Endothelial cell of umbilical vein (primary cell): ENCODE measurements around the gene CCDC85A. TPM values are rescaled to one million over a fixed set of nuclear protein-coding genes. Genes with fewer than 3 reads are reported as not detected.
A peak's percentile ranks its signal among the peaks of the same experiment; 100 is the strongest.

Source experiments
- BruUV-seq: library from RNA; stranded (reverse); fragments of 400-500 nt; replicated peaks from 2 replicates; lab custom pipeline; 2021; lab: Mats Ljungman, UMichigan
- CTCF ChIA-PET: fragments of 300-600, 350-600 bp; sonication (Branson Sonifier 250); formaldehyde crosslinking; loops from one replicate; lab custom pipeline; 2021; ENCODE audit warnings: antibody characterized with exemption, inconsistent platforms; lab: Charles Lee
- POLR2A ChIA-PET: fragments of 300-600, 350-600 bp; sonication (Branson Sonifier 250); formaldehyde crosslinking; loops from one replicate; lab custom pipeline; 2021; ENCODE audit warnings: antibody characterized with exemption, inconsistent platforms; lab: Charles Lee
- DNase-seq: peaks from one replicate; pipeline ENCODE4 v3.0.0-alpha.2; 2011; ENCODE audit warnings: low read depth, low spot score
- FAIRE-seq: peaks from 2 replicates; lab custom pipeline; 2011; peaks lifted over from hg19 to GRCh38; lab: Jason Lieb, UNC
- H2AFZ ChIP-seq: 2 replicates; pipeline ENCODE4 v1.6.0; 2012; ENCODE audit warnings: low read depth, low read length, control low read depth, inconsistent platforms
- H3K27ac ChIP-seq: 2 replicates; pipeline ENCODE4 v1.5.1; 2011; ENCODE audit warnings: low read depth, mild to moderate bottlenecking, control low read depth, low read length, moderate library complexity; ENCODE audit not compliant: insufficient read depth
- H3K27me3 ChIP-seq, 2 experiments: 2 replicates each; pipeline versions ENCODE4 v1.6.0 to v1.6.1; 2011; ENCODE audit warnings: low read length in 2 of 2, mixed read lengths in 1 of 2; ENCODE audit not compliant: control insufficient read depth in 2 of 2, insufficient read depth in 2 of 2
- H3K36me3 ChIP-seq, 2 experiments: 2 replicates in 1 of 2; 3 replicates in 1 of 2; pipeline ENCODE4 v1.5.1; 2011; ENCODE audit warnings: low read length in 2 of 2, mild to moderate bottlenecking in 1 of 2, moderate library complexity in 1 of 2; ENCODE audit not compliant: control insufficient read depth in 2 of 2, insufficient read depth in 2 of 2; ENCODE audit errors: extremely low read depth in 1 of 2
- H3K4me1 ChIP-seq: 3 replicates; pipeline ENCODE4 v1.5.1; 2011; ENCODE audit warnings: mild to moderate bottlenecking, low read length; ENCODE audit not compliant: control insufficient read depth, insufficient read depth; ENCODE audit errors: extremely low read depth
- H3K4me2 ChIP-seq: 2 replicates; pipeline ENCODE4 v1.6.1; 2011; ENCODE audit warnings: low read length, control low read depth, mixed read lengths; ENCODE audit not compliant: insufficient read depth
- H3K4me3 ChIP-seq, 3 experiments: fragments of 200-600 bp in 1 of 3; sonication (generic), shearing (Covaris generic) in 1 of 3; replicated peaks in 1 of 3; 2 replicates each; pipeline ENCODE4 v1.5.1; 2011 to 2016; ENCODE audit warnings: control low read depth in 3 of 3, low read length in 3 of 3, mild to moderate bottlenecking in 2 of 3, inconsistent platforms in 1 of 3, low read depth in 1 of 3, moderate library complexity in 1 of 3; ENCODE audit not compliant: insufficient read depth in 1 of 3
- H3K79me2 ChIP-seq: 2 replicates; pipeline ENCODE4 v1.6.0; 2012; ENCODE audit warnings: low read length, inconsistent platforms; ENCODE audit not compliant: control insufficient read depth, insufficient read depth
- H3K9ac ChIP-seq: replicated peaks from 2 replicates; pipeline ENCODE3; 2011; ENCODE audit warnings: low read length, control low read depth; ENCODE audit not compliant: insufficient read depth; ENCODE audit errors: extremely low read depth
- H3K9me1 ChIP-seq: replicated peaks from 3 replicates; pipeline ENCODE4 v1.6.0; 2011; ENCODE audit warnings: mild to moderate bottlenecking, low read length; ENCODE audit not compliant: control insufficient read depth, insufficient read depth; ENCODE audit errors: extremely low read depth
- H3K9me3 ChIP-seq: replicated peaks from 2 replicates; pipeline ENCODE4 v1.5.1; 2012; ENCODE audit warnings: low read length, inconsistent platforms; ENCODE audit not compliant: control insufficient read depth, insufficient read depth
- H4K20me1 ChIP-seq: replicated peaks from 2 replicates; pipeline ENCODE3; 2011; ENCODE audit warnings: mild to moderate bottlenecking, low read length; ENCODE audit not compliant: control insufficient read depth, insufficient read depth; ENCODE audit errors: extremely low read depth
- EZH2 ChIP-seq: IDR thresholded peaks from 2 replicates; pipeline ENCODE4 v1.6.1; 2012; ENCODE audit warnings: borderline replicate concordance, low read depth, mild to moderate bottlenecking, moderate library complexity, low read length, inconsistent platforms; ENCODE audit not compliant: severe bottlenecking
- FOS ChIP-seq: IDR thresholded peaks from 2 replicates; pipeline ENCODE4 v1.6.1; 2011; ENCODE audit warnings: mild to moderate bottlenecking, low read length, moderate library complexity, borderline replicate concordance; ENCODE audit not compliant: insufficient read depth
- GATA2 ChIP-seq: IDR thresholded peaks from 2 replicates; pipeline ENCODE4 v1.7.0; 2011; ENCODE audit warnings: low read depth, mild to moderate bottlenecking, moderate library complexity, mixed read lengths, low read length; ENCODE audit not compliant: insufficient read length, insufficient read depth
- JUN ChIP-seq: IDR thresholded peaks from 2 replicates; pipeline ENCODE4 v1.6.1; 2011; ENCODE audit warnings: borderline replicate concordance, low read depth; ENCODE audit not compliant: insufficient read length, insufficient read depth
- MYC ChIP-seq: IDR thresholded peaks from one replicate; pipeline ENCODE4 v1.6.1; 2011; ENCODE audit warnings: mild to moderate bottlenecking, low read depth, low read length
- POLR2A ChIP-seq: IDR thresholded peaks from 2 replicates; pipeline ENCODE4 v1.6.1; 2012; ENCODE audit warnings: low read depth, mild to moderate bottlenecking, control low read depth, low read length
- POLR2AphosphoS5 ChIP-seq: IDR thresholded peaks from 2 replicates; pipeline ENCODE4 v1.6.1; 2012; ENCODE audit warnings: low read depth, mild to moderate bottlenecking, control low read depth, low read length, moderate library complexity; ENCODE audit not compliant: insufficient read depth
- dilution Hi-C: fragments of 300-500 bp; cut with MboI; formaldehyde crosslinking; loops from one replicate; pipeline ENCODE4 v1.15.0; 2019; ENCODE audit warnings: low sequenced_read_pairs; ENCODE audit not compliant: extremely low pct_ligation_motif_present
- intact Hi-C: fragments of 100-400 bp; cut with micrococcal nuclease; formaldehyde crosslinking; loops from one replicate; pipeline ENCODE4 v1.10.0; 2022
- polyA plus RNA-seq, 4 experiments: library from polyadenylated mRNA; depleted of rRNA in 3 of 4; stranded (reverse) in 3 of 4; unstranded in 1 of 4; fragments of >200 nt; gene quantifications; 2 replicates each; pipeline versions ENCODE4 v1.2.1 to v1.2.3, GENCODE V29; 2011 to 2012; ENCODE audit warnings: missing spikeins in 1 of 4
- total RNA-seq: library from RNA; stranded (reverse); gene quantifications from 2 replicates; pipeline ENCODE4 v1.2.3, GENCODE V29; 2021
- TF ChIP-seq, protein P1 (sequence below): IDR thresholded peaks from 2 replicates; pipeline ENCODE4 v1.6.1; 2011; ENCODE audit not compliant: insufficient read depth, insufficient read length
- TF ChIP-seq, protein P2 (sequence below), 2 donors: IDR thresholded peaks; 1 replicate in 1 of 2; 2 replicates in 1 of 2; pipeline ENCODE4 v1.5.1; 2011; ENCODE audit warnings: low read length in 2 of 2, mild to moderate bottlenecking in 2 of 2, moderate library complexity in 2 of 2, control low read depth in 1 of 2, inconsistent platforms in 1 of 2, low read depth in 1 of 2; ENCODE audit not compliant: insufficient read depth in 1 of 2; ENCODE audit errors: extremely low read depth in 1 of 2

Gene CCDC85A
- total and polyA plus RNA-seq, 2 donors (not counting 3 experiments of a cell fraction or from before 2014, with no cell fraction given): 5.1 to 10.4 TPM

- BruUV-seq: TSS peak; percentile 78
- intact Hi-C loops: loop anchor here (2.0 to 10.0 kb wide), 6 partner anchors 102 to 1190 kb away; no protein-coding TSS in a partner anchor
- H3K27ac ChIP-seq: peak overlapping the region; percentile 77
- H4K20me1 ChIP-seq: no peaks in the 10 kb centered on the region
- dilution Hi-C loops: no loop called here
- peak overlapping the region; percentile 71 for H3K9ac ChIP-seq
- H3K4me2 ChIP-seq: peak overlapping the region; percentile 67
- H3K9me1 ChIP-seq: no peaks in the 10 kb centered on the region
- H3K36me3 ChIP-seq: no peaks in the 10 kb centered on the region
- peak overlapping the region; percentile 63 for H2AFZ ChIP-seq
- peaks cover 16% of the 10 kb centered on the region for H3K4me1 ChIP-seq
- peak overlapping the region; percentile 50 to 92 (median 84) for H3K4me3 ChIP-seq
- peaks cover 13% of the 10 kb centered on the region for H3K79me2 ChIP-seq
- no peak for DNase-seq
- POLR2A ChIA-PET: interaction anchor here (0.9 kb wide), 1 partner anchor 51 kb away, joined by 3 read pairs; no protein-coding TSS in a partner anchor
- CTCF ChIA-PET: interaction anchor here (0.6 to 4.8 kb wide), 5 partner anchors 45 to 1313 kb away, joined by 4 to 115 read pairs (median 4); no protein-coding TSS in a partner anchor
- no peaks in the 10 kb centered on the region for H3K27me3 ChIP-seq
- peak; percentile 43 for FAIRE-seq
- H3K9me3 ChIP-seq: no peaks in the 10 kb centered on the region
- TF ChIP-seq MYC (no peak), EZH2 (no peak)
Observed at GRCh38 chr2:56185101-56185581, 1.4 kb downstream of the CCDC85A start.

DNA sequence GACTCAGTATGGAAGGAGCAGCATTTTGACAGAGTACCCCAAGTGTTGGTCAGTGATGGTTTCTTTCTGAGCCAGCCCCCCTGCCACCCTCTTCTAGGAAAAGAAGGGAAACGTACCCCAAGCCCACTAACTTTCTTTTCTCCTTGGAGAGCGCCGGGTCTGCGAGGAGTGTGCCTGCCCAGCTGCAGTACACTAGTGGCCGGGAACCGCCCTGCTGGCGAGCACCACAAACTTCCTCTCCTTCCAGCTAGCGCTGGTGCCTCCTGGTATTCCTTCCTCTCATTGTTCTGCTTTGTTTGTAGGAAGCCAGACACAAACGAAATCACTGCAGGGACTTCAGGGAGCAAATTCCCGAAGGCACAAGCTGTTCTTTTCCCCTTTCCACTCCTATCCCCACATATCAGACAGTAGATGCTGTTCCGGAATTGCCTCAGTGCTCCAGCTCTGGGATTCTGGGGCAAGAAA, 1.8 kb downstream of the CCDC85A start:
- ChIA-PET POLR2A (interaction anchor here (0.9 kb wide), 1 partner anchor 51 kb away, joined by 3 read pairs; no protein-coding TSS in a partner anchor), CTCF (interaction anchor here (0.9 to 4.8 kb wide), 4 partner anchors 44 to 1312 kb away, joined by 3 to 115 read pairs (median 4); no protein-coding TSS in a partner anchor)
- Histone ChIP-seq H3K79me2 (peaks cover 13% of the 10 kb centered on the region), H3K4me3 (peak overlapping the region; percentile 50 to 92 (median 84)), H3K9me1 (no peaks in the 10 kb centered on the region), H3K27me3 (no peaks in the 10 kb centered on the region), H3K9me3 (no peaks in the 10 kb centered on the region), H3K9ac (peak overlapping the region; percentile 71), H3K27ac (peak overlapping the region; percentile 77), H3K4me1 (peaks cover 16% of the 10 kb centered on the region), H3K4me2 (peak overlapping the region; percentile 67), H2AFZ (peak overlapping the region; percentile 63), H3K36me3 (no peaks in the 10 kb centered on the region), H4K20me1 (no peaks in the 10 kb centered on the region)
- FAIRE-seq (peak; percentile 96), DNase-seq (peak; percentile 87)
- BruUV-seq: no TSS peak
- dilution Hi-C loops (no loop called here), intact Hi-C loops (loop anchor here (2.0 to 10.0 kb wide), 6 partner anchors 102 to 1189 kb away; no protein-coding TSS in a partner anchor)
- TF ChIP-seq, protein P1, sequence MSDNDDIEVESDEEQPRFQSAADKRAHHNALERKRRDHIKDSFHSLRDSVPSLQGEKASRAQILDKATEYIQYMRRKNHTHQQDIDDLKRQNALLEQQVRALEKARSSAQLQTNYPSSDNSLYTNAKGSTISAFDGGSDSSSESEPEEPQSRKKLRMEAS: no peak
- TF ChIP-seq MYC (no peak), GATA2 (no peak), FOS (no peak), JUN (no peak), POLR2AphosphoS5 (peak; percentile 79), EZH2 (no peak), POLR2A (peak; percentile 94)
- TF ChIP-seq, protein P2, sequence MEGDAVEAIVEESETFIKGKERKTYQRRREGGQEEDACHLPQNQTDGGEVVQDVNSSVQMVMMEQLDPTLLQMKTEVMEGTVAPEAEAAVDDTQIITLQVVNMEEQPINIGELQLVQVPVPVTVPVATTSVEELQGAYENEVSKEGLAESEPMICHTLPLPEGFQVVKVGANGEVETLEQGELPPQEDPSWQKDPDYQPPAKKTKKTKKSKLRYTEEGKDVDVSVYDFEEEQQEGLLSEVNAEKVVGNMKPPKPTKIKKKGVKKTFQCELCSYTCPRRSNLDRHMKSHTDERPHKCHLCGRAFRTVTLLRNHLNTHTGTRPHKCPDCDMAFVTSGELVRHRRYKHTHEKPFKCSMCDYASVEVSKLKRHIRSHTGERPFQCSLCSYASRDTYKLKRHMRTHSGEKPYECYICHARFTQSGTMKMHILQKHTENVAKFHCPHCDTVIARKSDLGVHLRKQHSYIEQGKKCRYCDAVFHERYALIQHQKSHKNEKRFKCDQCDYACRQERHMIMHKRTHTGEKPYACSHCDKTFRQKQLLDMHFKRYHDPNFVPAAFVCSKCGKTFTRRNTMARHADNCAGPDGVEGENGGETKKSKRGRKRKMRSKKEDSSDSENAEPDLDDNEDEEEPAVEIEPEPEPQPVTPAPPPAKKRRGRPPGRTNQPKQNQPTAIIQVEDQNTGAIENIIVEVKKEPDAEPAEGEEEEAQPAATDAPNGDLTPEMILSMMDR (IDR thresholded peaks at IDR 0.05; ENCODE audit: extremely low read depth in 1 of 2, insufficient read depth in 1 of 2, low read depth in 1 of 2, low read length in 2 of 2): peak in 1 of 2 donors; percentile 54
